Medulla oblongata (tissue), 1 donor: ENCODE measurements around the gene MYOM1.

ENCODE experiments used
- DNase-seq: peaks from one replicate; pipeline ENCODE4 v3.0.0-alpha.2; 2015; ENCODE audit errors: extremely low spot score

MYOM1 gene

GRCh38 chr18:3219631-3220335 is at the start of gene MYOM1:
TSS of gene MYOM1 (minus strand) at chr18:3219968. CDS start at chr18:3215223, 4,745 bp downstream.
- DNase-seq, result peak; percentile 7

GRCh38 chr18:3269241-3269913 is 49.6 kb upstream of the MYOM1 start:
- DNase-seq, result no peak

- DNase-seq, result no peak
Observed at GRCh38 chr18:3268306-3268705, 48.5 kb upstream of the MYOM1 start.

GRCh38 chr18:3266062-3266608 is 46.4 kb upstream of the MYOM1 start:
- no peak for DNase-seq

GRCh38 chr18:3265564-3266033 is 45.8 kb upstream of the MYOM1 start:
- no peak for DNase-seq

- DNase-seq, result no peak
Observed at GRCh38 chr18:3264362-3264761, 44.6 kb upstream of the MYOM1 start.

GRCh38 chr18:3263132-3263700 is 43.4 kb upstream of the MYOM1 start:
- DNase-seq, result no peak

- no peak for DNase-seq
Observed at GRCh38 chr18:3262234-3263131, 42.7 kb upstream of the MYOM1 start.

- peak; percentile 78 for DNase-seq
Observed at GRCh38 chr18:3261373-3262233, 41.8 kb upstream of the MYOM1 start, which contains the start of gene MYL12B. TSS of gene MYL12B (plus strand) at chr18:3262133. CDS start at chr18:3272899, 10,766 bp downstream.

GRCh38 chr18:3260995-3261372 is 41.2 kb upstream of the MYOM1 start:
- DNase-seq, result no peak

- DNase-seq, result no peak
Observed at GRCh38 chr18:3257627-3258120, 37.9 kb upstream of the MYOM1 start.

- no peak for DNase-seq
Observed at GRCh38 chr18:3256693-3257626, 37.2 kb upstream of the MYOM1 start.

GRCh38 chr18:3255611-3256165 is 35.9 kb upstream of the MYOM1 start:
- DNase-seq, result no peak

- DNase-seq, result no peak
Observed at GRCh38 chr18:3254725-3255124, 35.0 kb upstream of the MYOM1 start.

- DNase-seq, result no peak
Observed at GRCh38 chr18:3252843-3253242, 33.1 kb upstream of the MYOM1 start.

- DNase-seq, result no peak
Observed at GRCh38 chr18:3251963-3252277, 32.2 kb upstream of the MYOM1 start.

- DNase-seq, result no peak
Observed at GRCh38 chr18:3251249-3251962, 31.6 kb upstream of the MYOM1 start.
